HG03139 (cell line): ENCODE measurements around the gene NFXL1.

Source experiments
- ATAC-seq: cut with Tn5 transposase; IDR thresholded peaks from one replicate; pipeline ENCODE4 v1.9.1; 2021; ENCODE audit not compliant: unreplicated experiment

Gene NFXL1

GRCh38 chr4:47836641-47837093 is 77.7 kb downstream of the NFXL1 start:
- ATAC-seq, result peak; percentile 68

GRCh38 chr4:47835494-47835893 is 78.9 kb downstream of the NFXL1 start:
- no peak for ATAC-seq

DNA sequence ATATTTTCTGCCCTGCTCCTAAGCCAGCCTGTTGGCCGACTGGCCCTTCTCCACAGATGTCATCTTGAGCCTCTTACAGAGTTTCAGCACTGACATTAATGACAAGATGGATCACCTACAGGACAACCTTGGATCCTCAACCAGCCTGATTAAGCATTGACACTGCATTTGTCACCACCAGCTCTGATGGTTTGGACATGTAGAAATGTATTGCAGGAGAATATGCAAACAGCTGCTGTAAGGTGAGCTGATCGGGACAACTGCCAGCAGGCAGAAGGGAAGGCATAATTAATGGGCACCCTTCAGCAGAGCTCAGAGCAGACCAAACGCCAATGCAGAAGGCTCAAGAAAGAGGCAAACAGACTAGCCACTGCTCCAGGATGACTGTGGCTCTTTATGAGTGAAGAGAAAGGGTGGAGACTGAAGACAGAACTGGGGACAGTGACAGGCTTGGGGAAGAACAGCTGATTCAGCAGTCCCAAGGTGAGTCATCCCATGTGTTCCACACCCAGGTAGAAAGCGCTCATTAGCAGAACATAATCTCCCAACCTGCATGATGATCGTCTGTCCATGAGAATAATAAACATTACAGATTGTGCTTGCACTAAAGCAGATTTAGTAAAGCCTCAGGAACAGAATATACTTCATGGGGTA is 83.2 kb downstream of the NFXL1 start:
- no peak for ATAC-seq

DNA sequence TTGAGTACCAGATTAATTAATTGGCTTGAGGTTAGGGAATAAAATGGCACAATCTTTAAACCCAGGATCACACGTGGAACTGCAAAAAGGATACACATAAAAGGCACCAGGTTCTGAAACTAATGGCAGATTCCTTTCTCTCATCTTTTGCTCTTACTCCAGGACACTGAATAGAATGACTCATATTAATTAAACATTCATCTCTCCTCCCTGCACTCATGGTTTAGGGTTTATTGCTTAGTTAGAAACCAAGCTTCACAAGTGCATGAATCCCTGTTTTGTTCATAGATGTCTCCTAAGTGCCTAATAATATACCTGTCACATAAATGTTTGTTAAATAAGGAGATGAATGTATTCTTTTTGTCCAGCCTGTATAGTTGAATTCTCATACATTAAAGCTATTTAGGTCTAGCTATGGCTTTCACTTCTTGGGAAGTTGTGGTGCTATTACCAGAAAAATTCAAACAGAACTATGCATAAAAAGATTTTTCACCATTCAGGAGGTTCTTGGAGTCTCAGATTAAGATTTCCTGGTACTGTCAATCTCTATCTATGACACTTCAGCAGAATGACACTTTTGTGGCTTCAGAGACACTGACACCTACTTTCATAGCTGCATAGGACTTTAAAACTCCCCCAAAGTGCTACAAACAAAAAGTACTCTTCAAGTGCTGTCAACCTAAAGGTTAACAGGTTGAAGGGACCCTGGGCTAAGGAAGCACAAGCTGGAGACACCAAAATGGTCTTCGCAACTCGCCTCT is 83.9 kb downstream of the NFXL1 start:
- no peak for ATAC-seq

DNA sequence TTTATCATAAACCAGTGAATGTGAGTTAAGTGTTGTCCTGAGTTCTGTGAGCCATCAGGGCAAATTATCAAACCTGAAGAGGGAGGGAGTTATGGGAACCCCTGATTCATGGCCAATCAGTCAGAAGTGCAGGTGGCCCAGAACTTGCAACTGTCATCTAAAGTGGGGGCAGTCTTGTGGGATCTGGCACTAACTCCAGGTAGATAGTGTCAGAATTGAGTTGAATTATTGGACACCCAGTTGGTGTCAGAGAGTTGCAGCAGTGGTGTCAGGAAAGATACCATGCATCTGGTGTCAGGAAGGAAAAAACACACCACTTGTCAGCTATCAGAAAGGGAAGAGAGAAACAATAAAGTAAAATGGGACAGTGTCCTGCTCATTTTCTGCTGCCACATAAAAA is 84.9 kb downstream of the NFXL1 start:
- ATAC-seq, result no peak

GRCh38 chr4:47827343-47828047 is 86.9 kb downstream of the NFXL1 start:
- no peak for ATAC-seq

DNA sequence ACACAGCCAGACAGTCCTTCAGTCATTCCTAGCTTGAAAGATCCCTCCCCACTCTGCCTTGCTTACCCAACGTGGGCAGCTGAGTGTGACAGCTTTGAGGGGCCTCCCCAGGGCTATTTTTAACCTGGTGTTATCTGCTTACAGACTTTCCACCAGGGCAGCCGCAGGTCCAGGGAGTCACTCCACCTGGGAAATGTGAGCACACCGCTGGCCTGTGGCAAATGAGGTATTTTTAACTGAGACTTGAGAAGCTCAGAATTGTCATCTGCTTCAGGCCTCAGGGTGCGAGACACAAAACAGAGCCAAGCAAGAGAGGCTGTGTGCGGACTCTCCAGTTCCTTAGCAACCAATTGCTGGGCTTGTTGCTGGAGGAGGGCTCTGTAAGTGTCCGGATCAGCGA is 89.5 kb downstream of the NFXL1 start:
- no peak for ATAC-seq

DNA sequence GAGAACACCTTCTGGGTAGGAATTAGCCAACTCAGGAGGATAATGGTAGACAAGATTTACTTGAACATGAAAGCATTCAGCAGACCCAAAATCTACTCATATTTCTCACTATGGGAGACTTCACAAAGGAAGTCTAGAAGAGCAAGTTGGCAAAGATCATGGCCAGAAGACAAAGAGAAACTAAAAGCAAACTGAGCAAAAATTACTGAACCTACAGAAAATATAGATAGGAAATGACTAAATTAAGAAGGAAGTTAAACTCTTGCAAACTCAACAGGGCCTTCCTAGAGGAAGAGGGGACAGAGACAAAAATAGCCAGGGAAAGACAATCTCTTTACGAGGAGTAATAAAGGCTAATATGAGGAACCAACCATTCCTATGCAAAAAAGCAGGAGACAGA is 95.2 kb downstream of the NFXL1 start:
- ATAC-seq, result no peak

- ATAC-seq, result no peak
Observed at GRCh38 chr4:47817275-47817674, 97.1 kb downstream of the NFXL1 start.

DNA sequence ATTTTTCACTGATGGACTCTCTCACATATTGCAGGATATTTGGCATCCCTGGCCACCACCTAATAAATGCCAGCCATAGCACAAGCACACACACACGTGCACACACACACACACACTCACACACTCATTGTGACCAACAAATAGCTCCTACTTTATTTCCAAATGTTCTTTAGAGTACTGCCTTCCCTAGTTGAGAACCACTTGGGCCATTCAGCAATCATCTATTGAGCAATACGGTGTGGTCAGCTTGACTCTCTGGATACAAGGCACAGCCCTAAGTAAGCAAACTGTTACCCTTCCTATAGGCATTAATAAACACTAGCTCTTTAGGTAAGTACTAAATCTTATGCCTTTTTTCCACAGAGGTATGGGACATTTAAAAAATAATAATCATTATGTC is 97.6 kb downstream of the NFXL1 start:
- ATAC-seq, result no peak

- no peak for ATAC-seq
Observed at GRCh38 chr4:47814618-47815295, 99.6 kb downstream of the NFXL1 start.

- ATAC-seq, result no peak
Observed at GRCh38 chr4:47809654-47810203, 104.7 kb downstream of the NFXL1 start.

DNA sequence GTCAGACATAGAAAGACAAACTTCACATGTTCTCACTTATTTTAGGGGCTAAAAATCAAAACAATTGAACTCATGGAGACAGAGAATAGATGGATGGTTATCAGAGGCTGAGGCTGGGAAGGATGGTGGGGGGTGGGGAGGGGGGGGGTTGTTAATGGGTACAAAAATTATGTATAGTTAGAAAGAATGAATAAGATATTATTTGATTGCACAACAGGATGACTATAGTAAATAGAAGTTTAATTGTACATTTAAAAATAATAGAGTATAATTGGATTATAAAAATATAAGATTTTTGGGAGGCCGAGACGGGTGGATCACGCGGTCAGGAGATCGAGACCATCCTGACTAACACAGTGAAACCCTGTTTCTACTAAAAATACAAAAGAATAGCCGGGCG is 109.8 kb downstream of the NFXL1 start:
- no peak for ATAC-seq

- ATAC-seq, result no peak
Observed at GRCh38 chr4:47801481-47802002, 112.8 kb downstream of the NFXL1 start.

DNA sequence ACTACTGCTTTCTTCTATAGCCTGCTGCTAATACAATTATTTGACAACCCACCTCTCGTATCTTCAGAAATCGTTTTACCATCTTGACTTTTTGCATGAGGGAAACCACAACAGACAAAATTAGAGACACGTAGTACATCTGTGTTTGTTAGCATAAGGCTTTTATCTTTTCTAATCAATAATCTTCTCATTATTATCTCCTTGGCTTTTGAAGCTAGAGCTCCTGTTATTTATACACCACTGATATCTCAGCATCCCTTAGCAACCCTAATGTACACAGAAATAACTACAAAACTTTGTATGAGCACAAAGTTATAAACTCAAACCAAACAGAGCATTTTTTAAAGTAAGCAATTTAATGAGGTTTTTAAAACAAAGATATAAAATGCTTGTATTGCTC is 116.2 kb downstream of the NFXL1 start:
- ATAC-seq, result no peak
